OCI-M1 (cell line): ENCODE results near the gene SCP2.

Source experiments
- DNase-seq: peaks from one replicate; lab custom pipeline; 2025; lab: John Stamatoyannopoulos, UW

Gene SCP2

GRCh38 chr1:53068314-53069099 is 141.4 kb downstream of the SCP2 start:
- no peak for DNase-seq

GRCh38 chr1:53069265-53069662 is 142.2 kb downstream of the SCP2 start:
- no peak for DNase-seq

- no peak for DNase-seq
Observed at GRCh38 chr1:53069663-53070327, 142.7 kb downstream of the SCP2 start.

- DNase-seq: no peak
Observed at GRCh38 chr1:53070621-53071020, 143.5 kb downstream of the SCP2 start.

GRCh38 chr1:53071167-53071865 is 144.2 kb downstream of the SCP2 start:
- DNase-seq: no peak

GRCh38 chr1:53071915-53072314 is 144.8 kb downstream of the SCP2 start:
- DNase-seq: no peak

GRCh38 chr1:53073287-53073686 is 146.2 kb downstream of the SCP2 start:
- DNase-seq: no peak

GRCh38 chr1:53073868-53074311 is 146.8 kb downstream of the SCP2 start:
- DNase-seq: no peak

- no peak for DNase-seq
Observed at GRCh38 chr1:53074313-53075154, 147.5 kb downstream of the SCP2 start.

GRCh38 chr1:53075206-53075605 is 148.1 kb downstream of the SCP2 start:
- no peak for DNase-seq

- DNase-seq: no peak
Observed at GRCh38 chr1:53075761-53076163, 148.7 kb downstream of the SCP2 start.

GRCh38 chr1:53076165-53076564 is 149.1 kb downstream of the SCP2 start:
- DNase-seq: no peak

- DNase-seq: no peak
Observed at GRCh38 chr1:53076721-53077598, 149.9 kb downstream of the SCP2 start.

- DNase-seq: no peak
Observed at GRCh38 chr1:53077599-53077965, 150.5 kb downstream of the SCP2 start.

GRCh38 chr1:53078333-53079101 is 151.4 kb downstream of the SCP2 start:
- DNase-seq: no peak

- DNase-seq: no peak
Observed at GRCh38 chr1:53079251-53079650, 152.2 kb downstream of the SCP2 start.

GRCh38 chr1:53080041-53080440 is 153.0 kb downstream of the SCP2 start:
- no peak for DNase-seq

- DNase-seq: no peak
Observed at GRCh38 chr1:53080769-53081168, 153.7 kb downstream of the SCP2 start.

GRCh38 chr1:53081384-53082066 is 154.4 kb downstream of the SCP2 start:
- no peak for DNase-seq
